DND-41 (cell line): Measurements from ENCODE around the gene KTI12.

Experiments used
- CTCF ChIP-seq: IDR thresholded peaks from 2 replicates; pipeline ENCODE4 v1.5.1; 2012; ENCODE audit warnings: borderline replicate concordance, low read length, moderate library complexity, mild to moderate bottlenecking; ENCODE audit not compliant: poor library complexity, severe bottlenecking; ENCODE audit errors: extremely low read depth
- EZH2 ChIP-seq: IDR thresholded peaks from 3 replicates; pipeline ENCODE4 v1.6.1; 2012; ENCODE audit warnings: borderline replicate concordance, low read depth, mild to moderate bottlenecking, moderate library complexity, low read length, inconsistent platforms; ENCODE audit not compliant: severe bottlenecking

GRCh38 chr1:52060822-52061221 is 27.2 kb upstream of the KTI12 start:
- TF ChIP-seq CTCF (no peak), EZH2 (no peak)
